ENCODE results near the gene ARCN1. TPM values are rescaled to one million over a fixed set of nuclear protein-coding genes. Genes with fewer than 3 reads are reported as not detected.

ARCN1 gene
- total RNA-seq, 1 donor from 2014 or later: 201 TPM

DNA sequence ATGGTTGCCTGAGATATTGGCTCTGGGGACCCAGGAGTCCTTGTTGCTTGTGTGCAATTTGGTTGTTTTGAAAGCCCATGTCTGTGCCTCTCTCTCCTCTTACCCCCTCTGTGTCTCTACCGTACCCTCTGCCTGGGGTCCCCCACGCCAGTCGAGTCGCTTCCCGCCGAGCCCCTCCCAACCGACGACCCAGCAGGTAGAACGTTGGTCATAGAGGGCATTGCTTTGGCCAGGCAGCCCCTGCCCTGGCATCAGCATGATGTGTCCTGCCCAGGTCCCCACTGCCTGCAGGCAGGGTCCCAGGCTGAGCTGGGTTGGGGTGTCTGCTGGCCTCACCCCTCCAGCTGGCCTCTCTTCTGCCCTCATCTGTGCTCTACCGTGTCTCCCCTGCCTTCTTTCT is 72.3 kb downstream of the ARCN1 start:
- Mint-ChIP-seq H3K4me1 (ENCODE audit: unreplicated experiment) (no peaks in the 10 kb centered on the region), H3K36me3 (ENCODE audit: unreplicated experiment) (peaks cover 49% of the 10 kb centered on the region), H3K4me3 (ENCODE audit: unreplicated experiment) (no peak overlapping the region), H3K27ac (ENCODE audit: unreplicated experiment) (no peak overlapping the region), H3K9me3 (ENCODE audit: unreplicated experiment) (no peaks in the 10 kb centered on the region), H3K27me3 (ENCODE audit: unreplicated experiment) (no peaks in the 10 kb centered on the region)
- TF ChIP-seq, protein P1, sequence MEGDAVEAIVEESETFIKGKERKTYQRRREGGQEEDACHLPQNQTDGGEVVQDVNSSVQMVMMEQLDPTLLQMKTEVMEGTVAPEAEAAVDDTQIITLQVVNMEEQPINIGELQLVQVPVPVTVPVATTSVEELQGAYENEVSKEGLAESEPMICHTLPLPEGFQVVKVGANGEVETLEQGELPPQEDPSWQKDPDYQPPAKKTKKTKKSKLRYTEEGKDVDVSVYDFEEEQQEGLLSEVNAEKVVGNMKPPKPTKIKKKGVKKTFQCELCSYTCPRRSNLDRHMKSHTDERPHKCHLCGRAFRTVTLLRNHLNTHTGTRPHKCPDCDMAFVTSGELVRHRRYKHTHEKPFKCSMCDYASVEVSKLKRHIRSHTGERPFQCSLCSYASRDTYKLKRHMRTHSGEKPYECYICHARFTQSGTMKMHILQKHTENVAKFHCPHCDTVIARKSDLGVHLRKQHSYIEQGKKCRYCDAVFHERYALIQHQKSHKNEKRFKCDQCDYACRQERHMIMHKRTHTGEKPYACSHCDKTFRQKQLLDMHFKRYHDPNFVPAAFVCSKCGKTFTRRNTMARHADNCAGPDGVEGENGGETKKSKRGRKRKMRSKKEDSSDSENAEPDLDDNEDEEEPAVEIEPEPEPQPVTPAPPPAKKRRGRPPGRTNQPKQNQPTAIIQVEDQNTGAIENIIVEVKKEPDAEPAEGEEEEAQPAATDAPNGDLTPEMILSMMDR (IDR thresholded peaks at IDR 0.05): no peak
- no peak for DNase-seq (ENCODE audit: extremely low spot score, unreplicated experiment)

DNA sequence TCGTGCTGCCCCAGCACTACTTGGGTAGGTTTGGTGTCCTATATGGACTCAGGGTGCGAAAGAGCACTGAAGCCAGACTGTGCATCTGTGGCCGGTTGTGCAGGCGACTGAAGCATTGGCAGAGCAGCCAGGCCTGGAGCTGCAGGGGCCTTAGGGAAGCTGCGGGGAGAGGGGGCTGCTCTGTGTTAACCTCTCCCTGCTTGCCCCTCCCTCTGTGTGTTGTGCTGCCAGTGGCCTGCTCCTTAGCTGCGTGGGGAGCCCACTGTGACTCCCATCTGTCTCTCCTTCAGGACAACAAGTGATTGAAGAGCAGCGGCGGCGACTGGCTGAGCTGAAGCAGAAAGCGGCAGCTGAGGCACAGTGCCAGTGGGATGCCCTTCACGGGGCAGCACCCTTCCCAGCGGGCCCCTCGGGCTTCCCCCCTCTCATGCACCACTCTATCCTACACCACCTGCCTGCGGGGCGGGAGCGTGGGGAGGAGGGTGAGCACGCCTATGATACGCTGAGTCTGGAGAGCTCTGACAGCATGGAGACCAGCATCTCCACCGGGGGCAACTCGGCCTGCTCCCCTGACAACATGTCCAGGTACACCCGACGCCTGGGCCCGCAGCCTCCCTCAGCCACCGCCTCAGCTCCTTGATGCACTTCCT is 73.0 kb downstream of the ARCN1 start:
- DNase-seq (ENCODE audit: extremely low spot score, unreplicated experiment): no peak
- H3K4me1 Mint-ChIP-seq (ENCODE audit: unreplicated experiment): no peaks in the 10 kb centered on the region
- no peak overlapping the region for H3K27ac Mint-ChIP-seq (ENCODE audit: unreplicated experiment)
- TF ChIP-seq, protein P1 (IDR thresholded peaks at IDR 0.05): no peak
- no peaks in the 10 kb centered on the region for H3K9me3 Mint-ChIP-seq (ENCODE audit: unreplicated experiment)
- H3K4me3 Mint-ChIP-seq (ENCODE audit: unreplicated experiment): no peak overlapping the region
- no peaks in the 10 kb centered on the region for H3K27me3 Mint-ChIP-seq (ENCODE audit: unreplicated experiment)
- H3K36me3 Mint-ChIP-seq (ENCODE audit: unreplicated experiment): peaks cover 52% of the 10 kb centered on the region

DNA sequence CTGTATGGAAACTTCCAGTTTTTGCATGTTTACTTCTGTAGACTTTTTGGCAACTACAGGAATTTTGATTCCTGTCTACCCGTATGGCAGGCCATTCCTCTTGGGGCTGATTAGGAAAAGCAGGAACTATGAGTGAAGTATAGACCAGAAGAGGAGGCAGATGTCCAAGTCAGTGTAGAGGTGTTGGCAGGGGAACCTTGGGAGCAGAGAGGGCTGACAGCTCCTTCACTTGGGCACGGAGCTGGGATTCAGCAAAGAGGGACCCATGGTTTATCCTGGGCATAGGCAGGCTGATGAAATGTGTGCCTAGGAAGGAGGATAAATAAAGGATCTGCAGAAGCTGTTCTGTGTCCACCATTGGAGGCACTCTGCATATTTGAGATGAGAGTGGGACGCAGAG is 74.2 kb downstream of the ARCN1 start:
- Mint-ChIP-seq H3K4me1 (ENCODE audit: unreplicated experiment) (no peaks in the 10 kb centered on the region), H3K4me3 (ENCODE audit: unreplicated experiment) (no peak overlapping the region), H3K9me3 (ENCODE audit: unreplicated experiment) (no peaks in the 10 kb centered on the region), H3K36me3 (ENCODE audit: unreplicated experiment) (peaks cover 60% of the 10 kb centered on the region), H3K27ac (ENCODE audit: unreplicated experiment) (no peak overlapping the region), H3K27me3 (ENCODE audit: unreplicated experiment) (no peaks in the 10 kb centered on the region)
- no peak for DNase-seq (ENCODE audit: extremely low spot score, unreplicated experiment)
- TF ChIP-seq, protein P1 (IDR thresholded peaks at IDR 0.05): no peak

DNA sequence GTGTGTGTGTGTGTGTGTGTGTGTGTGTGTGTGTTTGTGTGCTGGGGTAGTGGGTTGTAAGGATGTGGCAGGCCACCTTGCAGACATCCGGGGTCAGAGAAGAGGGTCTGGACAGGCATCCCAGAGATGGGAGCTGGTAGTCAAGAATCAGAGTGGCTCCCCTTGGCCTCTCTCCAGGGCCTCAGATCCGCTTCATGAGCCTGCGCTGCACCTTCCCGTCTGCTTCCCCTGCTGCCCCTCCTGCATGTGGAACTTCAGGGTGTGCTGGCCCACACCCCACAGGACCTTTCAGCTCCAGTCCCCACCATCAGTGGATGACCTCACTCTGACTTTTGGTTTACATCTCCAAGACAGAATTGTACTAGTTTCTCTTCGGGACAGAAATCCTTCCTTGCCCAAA is 76.1 kb downstream of the ARCN1 start:
- H3K9me3 Mint-ChIP-seq (ENCODE audit: unreplicated experiment): no peaks in the 10 kb centered on the region
- no peak overlapping the region for H3K27ac Mint-ChIP-seq (ENCODE audit: unreplicated experiment)
- no peaks in the 10 kb centered on the region for H3K27me3 Mint-ChIP-seq (ENCODE audit: unreplicated experiment)
- no peaks in the 10 kb centered on the region for H3K4me1 Mint-ChIP-seq (ENCODE audit: unreplicated experiment)
- TF ChIP-seq, protein P1 (IDR thresholded peaks at IDR 0.05): no peak
- no peak overlapping the region for H3K4me3 Mint-ChIP-seq (ENCODE audit: unreplicated experiment)
- H3K36me3 Mint-ChIP-seq (ENCODE audit: unreplicated experiment): peaks cover 69% of the 10 kb centered on the region
- no peak for DNase-seq (ENCODE audit: extremely low spot score, unreplicated experiment)

DNA sequence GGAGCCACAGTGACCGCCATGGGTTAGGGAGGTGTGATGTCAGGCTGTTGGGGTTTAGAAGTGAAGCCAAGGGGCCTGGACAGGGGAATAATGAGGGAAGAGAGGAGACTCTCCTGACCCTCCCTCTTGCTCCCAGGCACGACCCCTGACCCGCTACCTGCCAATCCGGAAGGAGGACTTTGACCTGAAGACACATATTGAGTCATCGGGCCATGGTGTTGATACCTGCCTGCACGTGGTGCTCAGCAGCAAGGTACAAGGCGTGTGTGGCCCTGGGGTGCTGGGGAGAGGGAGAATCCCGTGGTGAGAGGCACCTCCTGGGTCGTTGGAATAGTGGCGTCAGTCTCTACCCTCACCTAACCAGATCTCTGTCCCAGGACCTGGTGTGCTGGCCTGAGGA is 77.7 kb downstream of the ARCN1 start:
- Mint-ChIP-seq H3K4me1 (ENCODE audit: unreplicated experiment) (no peaks in the 10 kb centered on the region), H3K27ac (ENCODE audit: unreplicated experiment) (no peak overlapping the region), H3K36me3 (ENCODE audit: unreplicated experiment) (peaks cover 68% of the 10 kb centered on the region), H3K9me3 (ENCODE audit: unreplicated experiment) (no peaks in the 10 kb centered on the region), H3K4me3 (ENCODE audit: unreplicated experiment) (no peak overlapping the region), H3K27me3 (ENCODE audit: unreplicated experiment) (no peaks in the 10 kb centered on the region)
- no peak for DNase-seq (ENCODE audit: extremely low spot score, unreplicated experiment)
- TF ChIP-seq, protein P1 (IDR thresholded peaks at IDR 0.05): no peak
